SU-DHL-6 (cell line): ENCODE results near the gene SCYL1.

Experiments
- EZH2phosphoT487 ChIP-seq: fragments of 200-600 bp; sonication (generic), shearing (Covaris generic); conservative IDR thresholded peaks from 2 replicates; pipeline ENCODE4 v1.6.1; 2018; ENCODE audit warnings: mild to moderate bottlenecking, antibody characterized with exemption, low read length, moderate library complexity, mixed read lengths
- TF ChIP-seq, protein P1 (sequence below): fragments of 200-600 bp; sonication (generic); IDR thresholded peaks from one replicate; pipeline ENCODE4 v1.5.1; 2017; ENCODE audit warnings: antibody characterized with exemption, mild to moderate bottlenecking, low read length, moderate library complexity; ENCODE audit not compliant: insufficient read depth, poor library complexity, severe bottlenecking

GRCh38 chr11:65528819-65529350, 4.0 kb downstream of the SCYL1 start:
- TF ChIP-seq EZH2phosphoT487, result no peak
- TF ChIP-seq, protein P1, sequence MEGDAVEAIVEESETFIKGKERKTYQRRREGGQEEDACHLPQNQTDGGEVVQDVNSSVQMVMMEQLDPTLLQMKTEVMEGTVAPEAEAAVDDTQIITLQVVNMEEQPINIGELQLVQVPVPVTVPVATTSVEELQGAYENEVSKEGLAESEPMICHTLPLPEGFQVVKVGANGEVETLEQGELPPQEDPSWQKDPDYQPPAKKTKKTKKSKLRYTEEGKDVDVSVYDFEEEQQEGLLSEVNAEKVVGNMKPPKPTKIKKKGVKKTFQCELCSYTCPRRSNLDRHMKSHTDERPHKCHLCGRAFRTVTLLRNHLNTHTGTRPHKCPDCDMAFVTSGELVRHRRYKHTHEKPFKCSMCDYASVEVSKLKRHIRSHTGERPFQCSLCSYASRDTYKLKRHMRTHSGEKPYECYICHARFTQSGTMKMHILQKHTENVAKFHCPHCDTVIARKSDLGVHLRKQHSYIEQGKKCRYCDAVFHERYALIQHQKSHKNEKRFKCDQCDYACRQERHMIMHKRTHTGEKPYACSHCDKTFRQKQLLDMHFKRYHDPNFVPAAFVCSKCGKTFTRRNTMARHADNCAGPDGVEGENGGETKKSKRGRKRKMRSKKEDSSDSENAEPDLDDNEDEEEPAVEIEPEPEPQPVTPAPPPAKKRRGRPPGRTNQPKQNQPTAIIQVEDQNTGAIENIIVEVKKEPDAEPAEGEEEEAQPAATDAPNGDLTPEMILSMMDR, result no peak
